SK-N-SH (cell line): ENCODE results near the gene AUP1. TPM values are rescaled to one million over a fixed set of nuclear protein-coding genes. Genes with fewer than 3 reads are reported as not detected.

Experiments used
- CTCF ChIA-PET: fragments of 300-600, 350-600 bp; formaldehyde crosslinking; extraction: SDS; loops from one replicate; lab custom pipeline; 2021; lab: Yijun Ruan, JAX
- POLR2A ChIA-PET: fragments of 350-600 bp; sonication (Branson Sonifier 250); formaldehyde crosslinking; extraction: SDS; loops from one replicate; lab custom pipeline; 2020; ENCODE audit warnings: antibody characterized with exemption, inconsistent platforms; lab: Yijun Ruan, JAX
- DNase-seq: peaks from one replicate; pipeline ENCODE4 v3.0.0; 2012
- H2AFZ ChIP-seq: fragments of 200-600 bp; sonication (generic); 2 replicates; pipeline ENCODE4 v1.8.1; 2016; ENCODE audit warnings: antibody characterized with exemption, mild to moderate bottlenecking, low read depth
- H3F3A ChIP-seq: fragments of 200-600 bp; sonication (generic); replicated peaks from 2 replicates; pipeline ENCODE3; 2016; ENCODE audit warnings: antibody characterized with exemption, mild to moderate bottlenecking; ENCODE audit not compliant: insufficient read depth
- H3K27ac ChIP-seq, 2 experiments: fragments of 200-500 bp in 1 of 2; fragments of 200-600 bp in 1 of 2; sonication (Bioruptor generic) in 1 of 2; sonication (generic), shearing (Covaris generic) in 1 of 2; 2 replicates each; pipeline versions ENCODE4 v1.5.1 to v1.6.1; 2014 to 2016; ENCODE audit warnings: low read depth in 2 of 2, inconsistent platforms in 1 of 2, low read length in 1 of 2, mild to moderate bottlenecking in 1 of 2, mixed read lengths in 1 of 2
- H3K27me3 ChIP-seq: fragments of 200-600 bp; sonication (generic), shearing (Covaris generic); 2 replicates; pipeline ENCODE4 v1.6.1; 2016; ENCODE audit warnings: mixed run types; ENCODE audit not compliant: insufficient read depth
- H3K36me3 ChIP-seq, 2 experiments: fragments of 200-500 bp in 1 of 2; fragments of 200-600 bp in 1 of 2; sonication (Bioruptor generic) in 1 of 2; sonication (generic) in 1 of 2; replicated peaks in 1 of 2; 2 replicates each; pipeline versions ENCODE3 to v1.5.1; 2014 to 2016; ENCODE audit warnings: low read length in 1 of 2, mild to moderate bottlenecking in 1 of 2; ENCODE audit not compliant: insufficient read depth in 2 of 2, control insufficient read depth in 1 of 2
- H3K4me1 ChIP-seq, 2 experiments: fragments of 200-500 bp in 1 of 2; fragments of 200-600 bp in 1 of 2; sonication (Bioruptor generic) in 1 of 2; sonication (generic), shearing (Covaris generic) in 1 of 2; 2 replicates each; pipeline versions ENCODE4 v1.5.1 to v1.6.1; 2014 to 2016; ENCODE audit warnings: low read depth in 1 of 2, low read length in 1 of 2, mixed run types in 1 of 2; ENCODE audit not compliant: insufficient read depth in 2 of 2, control insufficient read depth in 1 of 2
- H3K4me2 ChIP-seq: fragments of 200-600 bp; sonication (generic), shearing (Covaris generic); 2 replicates; pipeline ENCODE4 v1.6.1; 2017; ENCODE audit warnings: mixed run types
- H3K4me3 ChIP-seq, 2 experiments: fragments of 200-500 bp in 1 of 2; fragments of 200-600 bp in 1 of 2; sonication (Bioruptor generic) in 1 of 2; sonication (generic), shearing (Covaris generic) in 1 of 2; 2 replicates each; pipeline versions ENCODE4 v1.5.1 to v1.8.1; 2014 to 2016; ENCODE audit warnings: low read depth in 2 of 2, inconsistent platforms in 1 of 2, low read length in 1 of 2, mild to moderate bottlenecking in 1 of 2, mixed read lengths in 1 of 2, moderate library complexity in 1 of 2
- H3K79me2 ChIP-seq: fragments of 200-600 bp; sonication (generic); 2 replicates; pipeline ENCODE4 v1.8.1; 2017; ENCODE audit warnings: mild to moderate bottlenecking; ENCODE audit not compliant: insufficient read depth
- H3K9ac ChIP-seq: fragments of 200-600 bp; sonication (generic); 2 replicates; pipeline ENCODE4 v1.6.1; 2017; ENCODE audit warnings: mixed run types
- H3K9me2 ChIP-seq: fragments of 200-600 bp; sonication (generic); 2 replicates; pipeline ENCODE4 v1.6.1; 2017; ENCODE audit warnings: mixed run types
- H3K9me3 ChIP-seq: fragments of 200-600 bp; sonication (generic); 2 replicates; pipeline ENCODE4 v1.6.1; 2017; ENCODE audit warnings: mixed run types, mild to moderate bottlenecking, moderate library complexity
- H4K20me1 ChIP-seq: fragments of 200-600 bp; sonication (generic); 2 replicates; pipeline ENCODE4 v1.6.1; 2017; ENCODE audit warnings: mild to moderate bottlenecking, mixed run types; ENCODE audit not compliant: insufficient read depth
- CHD2 ChIP-seq: fragments of 150-350 bp; IDR thresholded peaks from 2 replicates; pipeline ENCODE4 v1.6.1; 2018; ENCODE audit warnings: low read length; ENCODE audit not compliant: partially characterized antibody
- EP300 ChIP-seq, 2 experiments: IDR thresholded peaks; 2 replicates each; pipeline versions ENCODE4 v1.4.0 to v1.6.1; 2012; ENCODE audit warnings: borderline replicate concordance in 1 of 2, low read depth in 1 of 2, low read length in 1 of 2
- EZH2phosphoT487 ChIP-seq: fragments of 200-600 bp; sonication (generic); IDR thresholded peaks from 2 replicates; pipeline ENCODE4 v1.6.1; 2017; ENCODE audit warnings: low read depth, mixed run types, mild to moderate bottlenecking, antibody characterized with exemption, moderate library complexity, borderline replicate concordance
- FOSL2 ChIP-seq: IDR thresholded peaks from 2 replicates; pipeline ENCODE4 v1.4.0; 2012; ENCODE audit warnings: low read depth, mild to moderate bottlenecking, moderate library complexity, borderline replicate concordance
- FOXJ3 ChIP-seq: sonication (generic); formaldehyde crosslinking; IDR thresholded peaks from 2 replicates; pipeline ENCODE4 v1.5.1; 2020; ENCODE audit warnings: mild to moderate bottlenecking, missing genetic modification reagents
- FOXM1 ChIP-seq: IDR thresholded peaks from 2 replicates; pipeline ENCODE4 v1.4.0; 2012; ENCODE audit warnings: low read depth, mild to moderate bottlenecking
- GABPA ChIP-seq: IDR thresholded peaks from 2 replicates; pipeline ENCODE4 v1.4.0; 2012; ENCODE audit warnings: low read depth, mild to moderate bottlenecking
- GATA2 ChIP-seq: sonication (generic); formaldehyde crosslinking; IDR thresholded peaks from 2 replicates; pipeline ENCODE4 v1.5.0; 2020; ENCODE audit warnings: mild to moderate bottlenecking, missing genetic modification reagents
- JUND ChIP-seq: IDR thresholded peaks from 2 replicates; pipeline ENCODE4 v1.4.0; 2012
- MEF2A ChIP-seq: IDR thresholded peaks from 2 replicates; pipeline ENCODE4 v1.4.0; 2012; ENCODE audit warnings: low read depth, borderline replicate concordance
- MXI1 ChIP-seq: IDR thresholded peaks from 2 replicates; pipeline ENCODE4 v1.6.1; 2012; ENCODE audit warnings: mild to moderate bottlenecking, low read depth, low read length, improper control_type of control experiment
- NRF1 ChIP-seq: IDR thresholded peaks from 2 replicates; pipeline ENCODE4 v1.6.1; 2012; ENCODE audit warnings: low read depth, mild to moderate bottlenecking, low read length
- POLR2AphosphoS5 ChIP-seq: IDR thresholded peaks from 2 replicates; pipeline ENCODE4 v1.6.1; 2012; ENCODE audit warnings: low read depth, low read length
- RAD21 ChIP-seq: IDR thresholded peaks from 2 replicates; pipeline ENCODE4 v1.6.1; 2012; ENCODE audit warnings: mild to moderate bottlenecking, low read length
- SIN3A ChIP-seq: IDR thresholded peaks from 2 replicates; pipeline ENCODE4 v1.6.1; 2012; ENCODE audit warnings: low read depth, mild to moderate bottlenecking, low read length, moderate library complexity, borderline replicate concordance
- SMC3 ChIP-seq: IDR thresholded peaks from 2 replicates; pipeline ENCODE4 v1.6.1; 2012; ENCODE audit warnings: low read depth, low read length, improper control_type of control experiment
- TAF1 ChIP-seq: IDR thresholded peaks from 2 replicates; pipeline ENCODE4 v1.6.1; 2012; ENCODE audit warnings: low read depth, mild to moderate bottlenecking, low read length, moderate library complexity, borderline replicate concordance
- TCF12 ChIP-seq: IDR thresholded peaks from 2 replicates; pipeline ENCODE4 v1.4.0; 2012
- TEAD4 ChIP-seq: IDR thresholded peaks from 2 replicates; pipeline ENCODE4 v1.4.0; 2012; ENCODE audit warnings: mild to moderate bottlenecking, borderline replicate concordance; ENCODE audit not compliant: insufficient read depth
- YY1 ChIP-seq: IDR thresholded peaks from 2 replicates; pipeline ENCODE4 v1.4.0; 2012; ENCODE audit warnings: low read depth, mild to moderate bottlenecking
- WGBS: methylation state at CpG from one replicate; pipeline ENCODE4 v1.1.6; 2017; ENCODE audit warnings: low lambda C conversion rate; 5-methylcytosine and 5-hydroxymethylcytosine counted together
- polyA plus RNA-seq, 3 experiments: library from polyadenylated mRNA; depleted of rRNA; stranded (reverse); fragments of >200 nt; gene quantifications; 2 replicates each; pipeline ENCODE4 v1.2.3, GENCODE V29; 2012
- TF ChIP-seq, protein P1 (sequence below): IDR thresholded peaks from 2 replicates; pipeline ENCODE4; 2012
- TF ChIP-seq, protein P2 (sequence below): fragments of 200-600 bp; sonication (generic); IDR thresholded peaks from 2 replicates; pipeline ENCODE4 v1.6.1; 2017; ENCODE audit warnings: antibody characterized with exemption, mild to moderate bottlenecking, moderate library complexity
- TF ChIP-seq, protein P3 (sequence below): IDR thresholded peaks from 2 replicates; pipeline ENCODE4 v1.6.1; 2012; ENCODE audit warnings: mild to moderate bottlenecking, low read depth, low read length, moderate library complexity
- TF ChIP-seq, protein P4 (sequence below): IDR thresholded peaks from 2 replicates; pipeline ENCODE4 v1.4.0; 2012; ENCODE audit warnings: low read depth, borderline replicate concordance

AUP1 gene
- polyA plus RNA-seq, 1 of the 3 experiments (the other 2 are of a cell fraction): 118 TPM

DNA sequence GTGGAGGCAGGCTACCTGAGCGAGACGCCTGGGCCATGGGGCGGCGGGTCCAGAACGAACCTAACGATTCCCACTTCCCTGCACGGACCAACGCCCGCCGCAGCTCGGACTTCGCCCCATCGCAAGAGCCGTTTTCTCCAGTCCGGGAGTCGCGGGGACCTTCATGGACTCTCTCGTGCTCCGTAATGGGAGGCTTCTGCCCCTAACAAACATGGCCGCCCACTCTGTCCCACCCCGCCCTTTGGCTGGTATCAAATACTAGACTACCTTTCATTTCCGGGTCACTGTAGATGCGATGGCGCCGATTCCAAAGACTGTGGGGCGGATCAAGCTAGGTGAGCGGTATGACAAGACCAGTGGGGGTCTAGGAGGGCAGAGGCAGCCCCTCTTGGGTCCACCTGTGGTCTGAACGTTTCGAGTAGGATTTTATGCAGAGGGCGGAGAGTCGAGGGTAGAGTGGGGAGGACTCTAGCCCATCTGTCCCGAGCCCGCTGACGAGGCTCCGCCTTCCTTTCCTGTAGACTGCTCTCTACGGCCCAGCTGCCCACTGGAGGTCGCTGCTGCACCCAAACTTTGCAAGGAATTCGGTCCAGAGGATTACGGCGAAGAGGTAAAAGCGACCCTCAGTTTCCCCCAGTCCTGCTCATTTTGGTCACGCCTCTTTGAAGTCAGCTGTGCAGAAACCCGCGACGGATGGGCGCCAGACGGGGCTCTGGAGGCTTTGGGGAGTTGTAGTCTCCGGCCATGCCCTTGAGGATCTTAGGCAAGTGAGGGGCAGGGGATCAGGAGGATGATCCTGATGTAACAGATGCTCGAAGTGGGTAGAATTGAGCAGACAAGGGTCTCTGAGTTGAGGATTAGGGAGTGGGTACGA is 46.5 kb downstream of the AUP1 start, which contains the start of the genes CCDC142 and TTC31:
TSS of gene CCDC142 (minus strand) at position 198 of the 874 bp plus-strand sequence. CDS start at position 37, 161 bp downstream.
TSS of gene TTC31 (plus strand) at position 281 of the 874 bp plus-strand sequence. CDS start at position 296, 15 bp downstream.
- CTCF ChIA-PET: interaction anchor here (0.6 to 7.5 kb wide), 31 partner anchors 9 to 161 kb away, joined by 3 to 116 read pairs (median 6); partner anchors contain the start of genes AUP1, DQX1, HTRA2 and LBX2
- peak within 1 kb of the TSS; percentile 86 for H2AFZ ChIP-seq
- H3K27ac ChIP-seq: peak within 1 kb of the TSS; percentile 79 to 91
- H3K27me3 ChIP-seq: no peaks in the 10 kb centered on the region
- peaks cover 76% of the 10 kb centered on the region for H3K79me2 ChIP-seq
- H3K4me3 ChIP-seq: peak within 1 kb of the TSS; percentile 70 to 97
- 1% methylated on average over 28 of the region's 50 CpGs for WGBS
- no peaks in the 10 kb centered on the region for H3K9me3 ChIP-seq
- peak; percentile 93 for DNase-seq
- POLR2A ChIA-PET: interaction anchor here (0.6 to 3.5 kb wide), 15 partner anchors 10 to 106 kb away, joined by 3 to 24 read pairs (median 8); partner anchors contain the start of genes AUP1, C2orf81, HTRA2 and INO80B
- H4K20me1 ChIP-seq: no peaks in the 10 kb centered on the region
- peaks cover 3% of the 10 kb centered on the region for H3F3A ChIP-seq
- H3K9ac ChIP-seq: peak within 1 kb of the TSS; percentile 79
- H3K9me2 ChIP-seq: no peaks in the 10 kb centered on the region
- H3K4me2 ChIP-seq: peak within 1 kb of the TSS; percentile 86
- peaks cover 8 to 15% of the 10 kb centered on the region in 2 experiments for H3K36me3 ChIP-seq
- peaks cover 13 to 16% of the 10 kb centered on the region in 2 experiments; a peak in 3 of 4 replicates for H3K4me1 ChIP-seq
- TF ChIP-seq, protein P1, sequence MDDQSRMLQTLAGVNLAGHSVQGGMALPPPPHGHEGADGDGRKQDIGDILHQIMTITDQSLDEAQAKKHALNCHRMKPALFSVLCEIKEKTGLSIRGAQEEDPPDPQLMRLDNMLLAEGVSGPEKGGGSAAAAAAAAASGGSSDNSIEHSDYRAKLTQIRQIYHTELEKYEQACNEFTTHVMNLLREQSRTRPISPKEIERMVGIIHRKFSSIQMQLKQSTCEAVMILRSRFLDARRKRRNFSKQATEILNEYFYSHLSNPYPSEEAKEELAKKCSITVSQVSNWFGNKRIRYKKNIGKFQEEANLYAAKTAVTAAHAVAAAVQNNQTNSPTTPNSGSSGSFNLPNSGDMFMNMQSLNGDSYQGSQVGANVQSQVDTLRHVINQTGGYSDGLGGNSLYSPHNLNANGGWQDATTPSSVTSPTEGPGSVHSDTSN: no peak
- TF ChIP-seq YY1 (peak; percentile 99), NRF1 (no peak), EP300 (IDR thresholded peaks at IDR 0.05; ENCODE audit: borderline replicate concordance in 1 of 2, low read depth in 1 of 2, low read length in 1 of 2) (no peak), TEAD4 (no peak), TCF12 (peak; percentile 39; the same call in 1 of the 2 replicates), GATA2 (CRISPR knock-in tag) (no peak; the same call in 1 of the 2 replicates), FOSL2 (no peak), POLR2AphosphoS5 (peak; percentile 89), RAD21 (peak; percentile 84), CHD2 (peak; percentile 89), EZH2phosphoT487 (no peak), FOXM1 (no peak), GABPA (peak; percentile 94), FOXJ3 (CRISPR knock-in tag) (peak; percentile 48; the same call in 1 of the 2 replicates), MXI1 (peak; percentile 79), SIN3A (no peak; the same call in 1 of the 2 replicates), MEF2A (no peak), JUND (no peak), SMC3 (peak; percentile 91), TAF1 (no peak; the same call in 1 of the 2 replicates)
- TF ChIP-seq, protein P2, sequence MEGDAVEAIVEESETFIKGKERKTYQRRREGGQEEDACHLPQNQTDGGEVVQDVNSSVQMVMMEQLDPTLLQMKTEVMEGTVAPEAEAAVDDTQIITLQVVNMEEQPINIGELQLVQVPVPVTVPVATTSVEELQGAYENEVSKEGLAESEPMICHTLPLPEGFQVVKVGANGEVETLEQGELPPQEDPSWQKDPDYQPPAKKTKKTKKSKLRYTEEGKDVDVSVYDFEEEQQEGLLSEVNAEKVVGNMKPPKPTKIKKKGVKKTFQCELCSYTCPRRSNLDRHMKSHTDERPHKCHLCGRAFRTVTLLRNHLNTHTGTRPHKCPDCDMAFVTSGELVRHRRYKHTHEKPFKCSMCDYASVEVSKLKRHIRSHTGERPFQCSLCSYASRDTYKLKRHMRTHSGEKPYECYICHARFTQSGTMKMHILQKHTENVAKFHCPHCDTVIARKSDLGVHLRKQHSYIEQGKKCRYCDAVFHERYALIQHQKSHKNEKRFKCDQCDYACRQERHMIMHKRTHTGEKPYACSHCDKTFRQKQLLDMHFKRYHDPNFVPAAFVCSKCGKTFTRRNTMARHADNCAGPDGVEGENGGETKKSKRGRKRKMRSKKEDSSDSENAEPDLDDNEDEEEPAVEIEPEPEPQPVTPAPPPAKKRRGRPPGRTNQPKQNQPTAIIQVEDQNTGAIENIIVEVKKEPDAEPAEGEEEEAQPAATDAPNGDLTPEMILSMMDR: peak; percentile 93
- TF ChIP-seq, protein P3, sequence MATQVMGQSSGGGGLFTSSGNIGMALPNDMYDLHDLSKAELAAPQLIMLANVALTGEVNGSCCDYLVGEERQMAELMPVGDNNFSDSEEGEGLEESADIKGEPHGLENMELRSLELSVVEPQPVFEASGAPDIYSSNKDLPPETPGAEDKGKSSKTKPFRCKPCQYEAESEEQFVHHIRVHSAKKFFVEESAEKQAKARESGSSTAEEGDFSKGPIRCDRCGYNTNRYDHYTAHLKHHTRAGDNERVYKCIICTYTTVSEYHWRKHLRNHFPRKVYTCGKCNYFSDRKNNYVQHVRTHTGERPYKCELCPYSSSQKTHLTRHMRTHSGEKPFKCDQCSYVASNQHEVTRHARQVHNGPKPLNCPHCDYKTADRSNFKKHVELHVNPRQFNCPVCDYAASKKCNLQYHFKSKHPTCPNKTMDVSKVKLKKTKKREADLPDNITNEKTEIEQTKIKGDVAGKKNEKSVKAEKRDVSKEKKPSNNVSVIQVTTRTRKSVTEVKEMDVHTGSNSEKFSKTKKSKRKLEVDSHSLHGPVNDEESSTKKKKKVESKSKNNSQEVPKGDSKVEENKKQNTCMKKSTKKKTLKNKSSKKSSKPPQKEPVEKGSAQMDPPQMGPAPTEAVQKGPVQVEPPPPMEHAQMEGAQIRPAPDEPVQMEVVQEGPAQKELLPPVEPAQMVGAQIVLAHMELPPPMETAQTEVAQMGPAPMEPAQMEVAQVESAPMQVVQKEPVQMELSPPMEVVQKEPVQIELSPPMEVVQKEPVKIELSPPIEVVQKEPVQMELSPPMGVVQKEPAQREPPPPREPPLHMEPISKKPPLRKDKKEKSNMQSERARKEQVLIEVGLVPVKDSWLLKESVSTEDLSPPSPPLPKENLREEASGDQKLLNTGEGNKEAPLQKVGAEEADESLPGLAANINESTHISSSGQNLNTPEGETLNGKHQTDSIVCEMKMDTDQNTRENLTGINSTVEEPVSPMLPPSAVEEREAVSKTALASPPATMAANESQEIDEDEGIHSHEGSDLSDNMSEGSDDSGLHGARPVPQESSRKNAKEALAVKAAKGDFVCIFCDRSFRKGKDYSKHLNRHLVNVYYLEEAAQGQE: peak; percentile 52; the same call in 1 of the 2 replicates
- TF ChIP-seq, protein P4, sequence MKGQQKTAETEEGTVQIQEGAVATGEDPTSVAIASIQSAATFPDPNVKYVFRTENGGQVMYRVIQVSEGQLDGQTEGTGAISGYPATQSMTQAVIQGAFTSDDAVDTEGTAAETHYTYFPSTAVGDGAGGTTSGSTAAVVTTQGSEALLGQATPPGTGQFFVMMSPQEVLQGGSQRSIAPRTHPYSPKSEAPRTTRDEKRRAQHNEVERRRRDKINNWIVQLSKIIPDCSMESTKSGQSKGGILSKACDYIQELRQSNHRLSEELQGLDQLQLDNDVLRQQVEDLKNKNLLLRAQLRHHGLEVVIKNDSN: no peak
